HCT116 (cell line): Measurements from ENCODE around the gene CCDC88C. TPM values are rescaled to one million over a fixed set of nuclear protein-coding genes. Genes with fewer than 3 reads are reported as not detected.

Experiments
- ATAC-seq: fragments of 200-7000 bp; cut with Tn5 transposase; 2 replicates; pipeline ENCODE4 v1.9.1; 2020; ENCODE audit warnings: mild to moderate bottlenecking, moderate library complexity
- BruUV-seq: library from RNA; stranded (reverse); fragments of 400-500 nt; replicated peaks from 2 replicates; lab custom pipeline; 2021; lab: Mats Ljungman, UMichigan
- CTCF ChIA-PET: fragments of 300-600 bp; sonication (Branson Sonifier 250); formaldehyde crosslinking; loops from one replicate; lab custom pipeline; 2021; ENCODE audit warnings: antibody characterized with exemption; lab: Charles Lee
- POLR2A ChIA-PET: fragments of 300-600, 350-600 bp; sonication (Branson Sonifier 250); formaldehyde crosslinking; loops from one replicate; lab custom pipeline; 2021; ENCODE audit warnings: antibody characterized with exemption; lab: Charles Lee
- RAD21 ChIA-PET, 2 experiments: fragments of 300-600 bp; sonication (Branson Sonifier 250); formaldehyde crosslinking; loops; one replicate each; lab custom pipeline; 2023; ENCODE audit warnings: low total read pairs in 2 of 2; ENCODE audit not compliant: uncharacterized antibody in 2 of 2, unreplicated experiment in 2 of 2, low non-redundant PET in 1 of 2; lab: Charles Lee
- DNase-seq: peaks from one replicate; pipeline ENCODE4 v3.0.0-alpha.2; 2010; ENCODE audit warnings: low read depth, low spot score
- H2AFZ ChIP-seq: fragments of 200-600 bp; shearing (Covaris generic), sonication (generic); 2 replicates; pipeline ENCODE4 v1.6.1; 2017; ENCODE audit warnings: low read depth, mixed run types, mixed read lengths, antibody characterized with exemption, low read length; ENCODE audit not compliant: poor library complexity, severe bottlenecking
- H3K27ac ChIP-seq: 2 replicates; pipeline ENCODE4 v1.5.1; 2012; ENCODE audit warnings: low read depth, low read length
- H3K27me3 ChIP-seq: fragments of 200-600 bp; sonication (generic); 2 replicates; pipeline ENCODE4 v1.6.1; 2016; ENCODE audit warnings: mixed run types, low read length, mixed read lengths; ENCODE audit not compliant: insufficient read depth
- H3K36me3 ChIP-seq, 2 experiments: fragments of 200-500 bp in 1 of 2; fragments of 200-600 bp in 1 of 2; sonication (Bioruptor generic) in 1 of 2; sonication (generic) in 1 of 2; 2 replicates each; pipeline versions ENCODE4 v1.5.1 to v1.6.1; 2014 to 2016; ENCODE audit warnings: low read length in 2 of 2, inconsistent platforms in 1 of 2, mixed read lengths in 1 of 2, mixed run types in 1 of 2; ENCODE audit not compliant: insufficient read depth in 2 of 2, control insufficient read depth in 1 of 2
- H3K4me1 ChIP-seq, 2 experiments: fragments of 200-600 bp in 1 of 2; sonication (generic) in 1 of 2; 2 replicates each; pipeline versions ENCODE4 v1.5.1 to v1.6.1; 2012 to 2017; ENCODE audit warnings: low read length in 2 of 2, inconsistent platforms in 1 of 2, mild to moderate bottlenecking in 1 of 2, mixed read lengths in 1 of 2, mixed run types in 1 of 2, moderate library complexity in 1 of 2; ENCODE audit not compliant: insufficient read depth in 2 of 2, control insufficient read depth in 1 of 2
- H3K4me2 ChIP-seq: fragments of 200-600 bp; sonication (generic); 2 replicates; pipeline ENCODE4 v1.6.1; 2017; ENCODE audit warnings: mixed run types, low read length, mixed read lengths
- H3K4me3 ChIP-seq, 2 experiments: fragments of 200-600 bp in 1 of 2; sonication (generic) in 1 of 2; replicated peaks in 1 of 2; 2 replicates each; pipeline ENCODE4 v1.5.1; 2011 to 2016; ENCODE audit warnings: low read length in 2 of 2, control low read depth in 1 of 2, low read depth in 1 of 2, mild to moderate bottlenecking in 1 of 2, mixed read lengths in 1 of 2, mixed run types in 1 of 2
- H3K79me2 ChIP-seq: fragments of 200-600 bp; sonication (generic); 2 replicates; pipeline ENCODE4 v1.6.1; 2017; ENCODE audit warnings: mild to moderate bottlenecking, mixed run types, low read length, moderate library complexity, mixed read lengths; ENCODE audit not compliant: insufficient read depth
- H3K9ac ChIP-seq: fragments of 200-600 bp; sonication (generic); 2 replicates; pipeline ENCODE4 v1.6.1; 2016; ENCODE audit warnings: low read length, mixed read lengths
- H3K9me2 ChIP-seq: fragments of 200-600 bp; sonication (generic), shearing (Covaris generic); 2 replicates; pipeline ENCODE4 v1.6.1; 2017; ENCODE audit warnings: mixed run types, mild to moderate bottlenecking, moderate library complexity; ENCODE audit not compliant: insufficient read depth
- H3K9me3 ChIP-seq, 2 experiments: fragments of 200-500 bp in 1 of 2; fragments of 200-600 bp in 1 of 2; sonication (Bioruptor generic) in 1 of 2; sonication (generic) in 1 of 2; 2 replicates each; pipeline ENCODE4 v1.6.1; 2014 to 2017; ENCODE audit warnings: low read length in 2 of 2, mixed read lengths in 2 of 2, inconsistent platforms in 1 of 2, low read depth in 1 of 2, mild to moderate bottlenecking in 1 of 2, mixed run types in 1 of 2, moderate library complexity in 1 of 2; ENCODE audit not compliant: control insufficient read depth in 1 of 2, insufficient read depth in 1 of 2
- H4K20me1 ChIP-seq: fragments of 200-600 bp; sonication (generic), shearing (Covaris generic); 2 replicates; pipeline ENCODE4 v1.6.1; 2017; ENCODE audit warnings: mixed run types, mild to moderate bottlenecking, moderate library complexity; ENCODE audit not compliant: insufficient read depth
- CEBPB ChIP-seq: IDR thresholded peaks from 2 replicates; pipeline ENCODE4 v1.6.1; 2012; ENCODE audit warnings: low read depth
- EZH2phosphoT487 ChIP-seq: fragments of 200-600 bp; IDR thresholded peaks from 2 replicates; pipeline ENCODE4 v1.6.1; 2018; ENCODE audit warnings: antibody characterized with exemption, borderline replicate concordance
- FOSL1 ChIP-seq: IDR thresholded peaks from 2 replicates; pipeline ENCODE4 v1.6.1; 2012; ENCODE audit warnings: low read depth
- JUND ChIP-seq: IDR thresholded peaks from 2 replicates; pipeline ENCODE4 v1.6.1; 2012
- SP1 ChIP-seq: IDR thresholded peaks from 2 replicates; pipeline ENCODE4 v1.6.1; 2012; ENCODE audit warnings: low read depth
- SRF ChIP-seq: IDR thresholded peaks from 2 replicates; pipeline ENCODE4 v1.6.1; 2012; ENCODE audit warnings: low read depth
- intact Hi-C: fragments of 100-400 bp; cut with micrococcal nuclease; formaldehyde crosslinking; loops from 2 replicates; pipeline ENCODE4 v1.10.0; 2022
- total RNA-seq: library from RNA; stranded (reverse); gene quantifications from one replicate; pipeline ENCODE4 v1.2.1, GENCODE V29; 2021; ENCODE audit not compliant: unreplicated experiment
- TF ChIP-seq, protein P1 (sequence below): IDR thresholded peaks from 2 replicates; pipeline ENCODE4 v1.6.1; 2012
- TF ChIP-seq, protein P2 (sequence below): IDR thresholded peaks from 2 replicates; pipeline ENCODE4 v1.6.1; 2011; ENCODE audit warnings: mild to moderate bottlenecking, low read length, moderate library complexity; ENCODE audit not compliant: insufficient replicate concordance; ENCODE audit errors: extremely low read depth
- TF ChIP-seq, protein P3 (sequence below): IDR thresholded peaks from 2 replicates; pipeline ENCODE4 v1.6.1; 2012; ENCODE audit warnings: low read depth

Gene CCDC88C
- total RNA-seq, 1 experiment from 2014 or later: 20.8 TPM

DNA sequence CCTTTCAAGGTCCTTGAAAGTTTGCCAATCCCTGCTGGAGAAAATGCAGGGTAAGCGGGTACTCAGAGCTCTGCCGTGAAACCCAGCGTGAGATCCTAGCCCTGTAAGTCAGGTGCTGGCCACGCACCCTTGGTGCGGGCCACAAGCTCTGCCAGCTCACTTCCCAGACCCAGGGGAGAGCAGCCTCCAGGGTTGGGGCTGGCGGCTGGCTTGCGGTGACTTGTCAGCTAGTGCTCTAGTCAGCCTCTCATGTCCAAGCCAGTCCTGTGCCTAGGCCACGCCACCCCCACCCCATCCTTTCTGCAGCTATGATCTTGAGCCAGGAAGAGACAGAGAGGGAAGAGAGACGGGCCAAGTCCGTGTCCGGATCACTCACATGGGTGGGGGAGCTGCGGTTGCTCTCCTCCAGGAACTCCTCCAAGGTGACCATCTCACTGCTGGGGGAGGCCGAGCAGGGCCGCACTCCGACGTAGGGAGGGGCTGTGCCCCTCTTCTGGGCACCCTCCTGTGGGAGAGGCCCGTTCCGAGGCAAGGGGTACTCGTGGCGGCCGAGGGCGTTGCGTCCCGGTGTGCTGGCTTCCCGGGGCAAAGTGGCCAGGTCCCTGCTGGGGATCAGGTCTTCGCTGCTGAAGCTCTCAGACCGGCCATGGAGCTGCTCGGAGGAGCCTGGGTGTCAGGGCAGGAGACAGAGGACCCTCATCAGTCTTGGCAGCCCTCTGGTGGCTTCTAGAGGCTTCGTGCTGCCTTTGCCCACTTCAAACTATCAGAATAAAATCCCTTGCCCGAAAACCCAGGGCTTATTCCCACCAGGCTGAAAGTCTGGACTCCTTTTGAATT, 139.9 kb downstream of the CCDC88C start:
- ATAC-seq (no peak), DNase-seq (no peak)
- intact Hi-C loops: no loop called here
- BruUV-seq: no TSS peak
- CTCF ChIA-PET: no interaction called here
- Histone ChIP-seq H3K79me2 (no peaks in the 10 kb centered on the region), H3K27me3 (no peaks in the 10 kb centered on the region), H3K4me3 (no peak overlapping the region), H3K36me3 (peaks cover 0 to 3% of the 10 kb centered on the region in 2 experiments; a peak in 2 of 4 replicates), H2AFZ (no peak overlapping the region), H3K9me2 (no peaks in the 10 kb centered on the region), H3K4me1 (no peaks in the 10 kb centered on the region; a peak in 1 of 4 replicates), H4K20me1 (no peaks in the 10 kb centered on the region), H3K4me2 (no peak overlapping the region), H3K9ac (no peak overlapping the region), H3K9me3 (no peaks in the 10 kb centered on the region), H3K27ac (no peak overlapping the region)
- TF ChIP-seq, protein P1, sequence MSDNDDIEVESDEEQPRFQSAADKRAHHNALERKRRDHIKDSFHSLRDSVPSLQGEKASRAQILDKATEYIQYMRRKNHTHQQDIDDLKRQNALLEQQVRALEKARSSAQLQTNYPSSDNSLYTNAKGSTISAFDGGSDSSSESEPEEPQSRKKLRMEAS: no peak
- TF ChIP-seq SP1 (no peak), SRF (no peak), EZH2phosphoT487 (no peak), CEBPB (no peak), JUND (no peak), FOSL1 (no peak)
- TF ChIP-seq, protein P2, sequence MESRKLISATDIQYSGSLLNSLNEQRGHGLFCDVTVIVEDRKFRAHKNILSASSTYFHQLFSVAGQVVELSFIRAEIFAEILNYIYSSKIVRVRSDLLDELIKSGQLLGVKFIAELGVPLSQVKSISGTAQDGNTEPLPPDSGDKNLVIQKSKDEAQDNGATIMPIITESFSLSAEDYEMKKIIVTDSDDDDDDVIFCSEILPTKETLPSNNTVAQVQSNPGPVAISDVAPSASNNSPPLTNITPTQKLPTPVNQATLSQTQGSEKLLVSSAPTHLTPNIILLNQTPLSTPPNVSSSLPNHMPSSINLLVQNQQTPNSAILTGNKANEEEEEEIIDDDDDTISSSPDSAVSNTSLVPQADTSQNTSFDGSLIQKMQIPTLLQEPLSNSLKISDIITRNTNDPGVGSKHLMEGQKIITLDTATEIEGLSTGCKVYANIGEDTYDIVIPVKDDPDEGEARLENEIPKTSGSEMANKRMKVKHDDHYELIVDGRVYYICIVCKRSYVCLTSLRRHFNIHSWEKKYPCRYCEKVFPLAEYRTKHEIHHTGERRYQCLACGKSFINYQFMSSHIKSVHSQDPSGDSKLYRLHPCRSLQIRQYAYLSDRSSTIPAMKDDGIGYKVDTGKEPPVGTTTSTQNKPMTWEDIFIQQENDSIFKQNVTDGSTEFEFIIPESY: no peak
- TF ChIP-seq, protein P3, sequence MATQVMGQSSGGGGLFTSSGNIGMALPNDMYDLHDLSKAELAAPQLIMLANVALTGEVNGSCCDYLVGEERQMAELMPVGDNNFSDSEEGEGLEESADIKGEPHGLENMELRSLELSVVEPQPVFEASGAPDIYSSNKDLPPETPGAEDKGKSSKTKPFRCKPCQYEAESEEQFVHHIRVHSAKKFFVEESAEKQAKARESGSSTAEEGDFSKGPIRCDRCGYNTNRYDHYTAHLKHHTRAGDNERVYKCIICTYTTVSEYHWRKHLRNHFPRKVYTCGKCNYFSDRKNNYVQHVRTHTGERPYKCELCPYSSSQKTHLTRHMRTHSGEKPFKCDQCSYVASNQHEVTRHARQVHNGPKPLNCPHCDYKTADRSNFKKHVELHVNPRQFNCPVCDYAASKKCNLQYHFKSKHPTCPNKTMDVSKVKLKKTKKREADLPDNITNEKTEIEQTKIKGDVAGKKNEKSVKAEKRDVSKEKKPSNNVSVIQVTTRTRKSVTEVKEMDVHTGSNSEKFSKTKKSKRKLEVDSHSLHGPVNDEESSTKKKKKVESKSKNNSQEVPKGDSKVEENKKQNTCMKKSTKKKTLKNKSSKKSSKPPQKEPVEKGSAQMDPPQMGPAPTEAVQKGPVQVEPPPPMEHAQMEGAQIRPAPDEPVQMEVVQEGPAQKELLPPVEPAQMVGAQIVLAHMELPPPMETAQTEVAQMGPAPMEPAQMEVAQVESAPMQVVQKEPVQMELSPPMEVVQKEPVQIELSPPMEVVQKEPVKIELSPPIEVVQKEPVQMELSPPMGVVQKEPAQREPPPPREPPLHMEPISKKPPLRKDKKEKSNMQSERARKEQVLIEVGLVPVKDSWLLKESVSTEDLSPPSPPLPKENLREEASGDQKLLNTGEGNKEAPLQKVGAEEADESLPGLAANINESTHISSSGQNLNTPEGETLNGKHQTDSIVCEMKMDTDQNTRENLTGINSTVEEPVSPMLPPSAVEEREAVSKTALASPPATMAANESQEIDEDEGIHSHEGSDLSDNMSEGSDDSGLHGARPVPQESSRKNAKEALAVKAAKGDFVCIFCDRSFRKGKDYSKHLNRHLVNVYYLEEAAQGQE: no peak
- RAD21 ChIA-PET: no interaction called here
- POLR2A ChIA-PET: no interaction called here
